GM12874 (cell line): Measurements from ENCODE around the gene PCMTD2.

ENCODE experiments used
- CTCF ChIP-seq: IDR thresholded peaks from 2 replicates; pipeline ENCODE4 v1.5.1; 2011; ENCODE audit warnings: low read depth, mild to moderate bottlenecking, control low read depth, low read length, moderate library complexity; ENCODE audit not compliant: insufficient read depth

The PCMTD2 gene

GRCh38 chr20:64212755-64213154 lies 42.8 kb upstream of the PCMTD2 start:
- TF ChIP-seq CTCF: no peak

GRCh38 chr20:64214113-64214512 lies 41.4 kb upstream of the PCMTD2 start:
- TF ChIP-seq CTCF: no peak

- TF ChIP-seq CTCF: no peak
Measured at GRCh38 chr20:64214952-64215351, 40.6 kb upstream of the PCMTD2 start.

- TF ChIP-seq CTCF: no peak
Measured at GRCh38 chr20:64216036-64216435, 39.5 kb upstream of the PCMTD2 start.

- no peak for TF ChIP-seq CTCF
Measured at GRCh38 chr20:64216910-64217309, 38.6 kb upstream of the PCMTD2 start.

- no peak for TF ChIP-seq CTCF
Measured at GRCh38 chr20:64217539-64218221, 37.9 kb upstream of the PCMTD2 start.

GRCh38 chr20:64219202-64219601 lies 36.3 kb upstream of the PCMTD2 start:
- TF ChIP-seq CTCF: no peak
